Measurements from ENCODE around the gene GPX3. TPM values are rescaled to one million over a fixed set of nuclear protein-coding genes. Genes with fewer than 3 reads are reported as not detected.

GPX3 gene
- total RNA-seq, 1 donor from 2014 or later = 0.18 TPM

DNA sequence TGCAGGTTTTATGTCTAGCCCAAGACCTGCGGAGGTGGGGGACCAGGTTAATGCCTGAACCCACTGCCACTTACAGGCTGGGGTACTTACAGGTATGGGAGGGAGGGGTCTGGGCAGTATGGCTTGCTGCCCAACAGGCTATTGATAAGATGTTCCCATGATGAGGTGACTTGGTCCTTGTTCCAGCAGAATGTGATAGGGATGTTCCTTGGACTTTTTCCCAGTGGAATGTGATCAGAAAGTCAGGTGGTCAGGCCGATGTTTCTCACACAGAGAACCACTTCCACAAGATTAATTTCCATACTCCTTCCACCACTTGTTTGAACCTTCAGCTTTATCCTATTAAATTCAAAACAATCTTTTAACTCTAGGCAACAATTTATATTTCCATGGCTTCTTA is 27.0 kb upstream of the GPX3 start:
- H3K9me3 Mint-ChIP-seq = peaks cover 11% of the 10 kb centered on the region
- no peak overlapping the region for H3K27ac Mint-ChIP-seq
- ChIA-PET POLR2A (no interaction called here), CTCF (no interaction called here)
- H3K36me3 Mint-ChIP-seq (ENCODE audit: low read depth) = no peaks in the 10 kb centered on the region
- ATAC-seq (ENCODE audit: low read depth) (no peak), DNase-seq (no peak)
- H3K27me3 Mint-ChIP-seq = no peaks in the 10 kb centered on the region
- no peaks in the 10 kb centered on the region for H3K4me1 Mint-ChIP-seq
- intact Hi-C loops (cut with micrococcal nuclease) = no loop called here
- TF ChIP-seq, protein P1, sequence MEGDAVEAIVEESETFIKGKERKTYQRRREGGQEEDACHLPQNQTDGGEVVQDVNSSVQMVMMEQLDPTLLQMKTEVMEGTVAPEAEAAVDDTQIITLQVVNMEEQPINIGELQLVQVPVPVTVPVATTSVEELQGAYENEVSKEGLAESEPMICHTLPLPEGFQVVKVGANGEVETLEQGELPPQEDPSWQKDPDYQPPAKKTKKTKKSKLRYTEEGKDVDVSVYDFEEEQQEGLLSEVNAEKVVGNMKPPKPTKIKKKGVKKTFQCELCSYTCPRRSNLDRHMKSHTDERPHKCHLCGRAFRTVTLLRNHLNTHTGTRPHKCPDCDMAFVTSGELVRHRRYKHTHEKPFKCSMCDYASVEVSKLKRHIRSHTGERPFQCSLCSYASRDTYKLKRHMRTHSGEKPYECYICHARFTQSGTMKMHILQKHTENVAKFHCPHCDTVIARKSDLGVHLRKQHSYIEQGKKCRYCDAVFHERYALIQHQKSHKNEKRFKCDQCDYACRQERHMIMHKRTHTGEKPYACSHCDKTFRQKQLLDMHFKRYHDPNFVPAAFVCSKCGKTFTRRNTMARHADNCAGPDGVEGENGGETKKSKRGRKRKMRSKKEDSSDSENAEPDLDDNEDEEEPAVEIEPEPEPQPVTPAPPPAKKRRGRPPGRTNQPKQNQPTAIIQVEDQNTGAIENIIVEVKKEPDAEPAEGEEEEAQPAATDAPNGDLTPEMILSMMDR (IDR thresholded peaks at IDR 0.05) = no peak
- no peak overlapping the region for H3K4me3 Mint-ChIP-seq

DNA sequence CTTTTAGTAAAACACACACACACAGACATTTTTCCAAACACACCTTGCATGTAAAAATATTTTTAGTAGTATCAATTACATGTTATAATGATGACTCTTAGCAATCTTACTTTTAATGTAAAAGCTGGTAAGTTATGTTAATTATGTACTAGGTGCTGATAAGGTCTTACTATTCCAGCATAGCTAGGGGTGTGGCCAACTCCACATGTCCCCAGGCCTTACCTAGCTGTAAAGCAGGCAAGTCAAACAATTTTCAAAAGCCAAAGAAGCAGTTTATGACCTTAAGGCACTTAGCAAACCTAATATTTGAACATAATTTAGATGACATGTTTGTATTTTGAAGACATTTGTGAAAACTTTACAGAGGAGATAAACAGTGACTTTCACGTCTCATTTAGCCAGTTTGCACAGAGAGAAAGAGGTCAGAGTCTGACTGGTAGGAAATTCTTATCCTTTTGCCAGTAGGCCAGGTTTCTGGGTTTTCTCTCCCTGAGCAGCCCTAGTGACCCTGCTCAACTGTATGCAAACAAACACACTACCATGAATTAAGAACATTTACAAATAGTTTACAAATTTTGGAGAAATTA is 26.5 kb upstream of the GPX3 start:
- intact Hi-C loops (cut with micrococcal nuclease) = no loop called here
- no peaks in the 10 kb centered on the region for H3K4me1 Mint-ChIP-seq
- no peak for ATAC-seq (ENCODE audit: low read depth)
- peaks cover 11% of the 10 kb centered on the region for H3K9me3 Mint-ChIP-seq
- DNase-seq = no peak
- H3K27me3 Mint-ChIP-seq = no peaks in the 10 kb centered on the region
- TF ChIP-seq, protein P1 (IDR thresholded peaks at IDR 0.05) = no peak
- no peak overlapping the region for H3K4me3 Mint-ChIP-seq
- POLR2A ChIA-PET = no interaction called here
- CTCF ChIA-PET = no interaction called here
- H3K27ac Mint-ChIP-seq = no peak overlapping the region
- H3K36me3 Mint-ChIP-seq (ENCODE audit: low read depth) = no peaks in the 10 kb centered on the region

DNA sequence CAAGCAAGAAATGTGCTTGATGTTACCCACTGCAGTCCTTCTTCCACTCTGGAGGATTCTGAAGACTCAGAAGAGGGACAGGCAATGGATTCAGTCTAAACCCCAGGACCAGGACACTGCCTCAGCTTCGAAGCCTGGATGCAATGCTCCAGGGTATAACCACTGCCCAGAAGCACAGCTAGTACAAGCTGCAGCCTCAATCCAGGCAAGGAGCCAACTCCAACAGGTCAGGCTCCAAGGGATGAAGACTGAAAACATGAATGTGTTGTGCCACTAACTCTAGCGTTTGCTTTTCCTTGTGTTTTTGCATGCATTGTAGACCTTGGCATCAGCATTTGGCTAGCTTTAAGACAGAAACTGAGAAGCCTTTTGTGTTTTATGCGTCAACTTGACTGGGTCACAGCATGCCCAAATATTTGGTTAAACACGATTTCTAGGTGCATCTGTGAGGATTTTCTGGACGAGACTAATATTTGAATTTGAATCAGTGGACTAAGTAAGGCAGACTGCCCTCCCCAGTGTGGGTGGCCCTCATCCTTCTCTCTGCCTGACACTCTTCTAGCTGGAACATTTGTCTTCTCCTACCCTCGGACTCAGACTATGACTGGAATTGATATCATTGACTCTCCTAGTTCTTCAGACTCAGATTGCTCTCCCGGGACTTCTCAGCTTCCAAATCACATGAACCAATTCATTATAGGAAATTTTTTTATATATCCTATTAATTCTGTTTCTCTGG is 20.5 kb upstream of the GPX3 start:
- H3K27me3 Mint-ChIP-seq = peaks cover 3% of the 10 kb centered on the region
- ChIA-PET POLR2A (no interaction called here), CTCF (no interaction called here)
- no peak overlapping the region for H3K4me3 Mint-ChIP-seq
- no peaks in the 10 kb centered on the region for H3K36me3 Mint-ChIP-seq (ENCODE audit: low read depth)
- no peak overlapping the region for H3K27ac Mint-ChIP-seq
- H3K9me3 Mint-ChIP-seq = no peaks in the 10 kb centered on the region
- ATAC-seq (ENCODE audit: low read depth) = no peak
- intact Hi-C loops (cut with micrococcal nuclease) = loop anchor here (10.0 kb wide), 1 partner anchor 505 kb away; no protein-coding TSS in a partner anchor
- no peaks in the 10 kb centered on the region for H3K4me1 Mint-ChIP-seq
- DNase-seq = no peak
- TF ChIP-seq, protein P1 (IDR thresholded peaks at IDR 0.05) = no peak

DNA sequence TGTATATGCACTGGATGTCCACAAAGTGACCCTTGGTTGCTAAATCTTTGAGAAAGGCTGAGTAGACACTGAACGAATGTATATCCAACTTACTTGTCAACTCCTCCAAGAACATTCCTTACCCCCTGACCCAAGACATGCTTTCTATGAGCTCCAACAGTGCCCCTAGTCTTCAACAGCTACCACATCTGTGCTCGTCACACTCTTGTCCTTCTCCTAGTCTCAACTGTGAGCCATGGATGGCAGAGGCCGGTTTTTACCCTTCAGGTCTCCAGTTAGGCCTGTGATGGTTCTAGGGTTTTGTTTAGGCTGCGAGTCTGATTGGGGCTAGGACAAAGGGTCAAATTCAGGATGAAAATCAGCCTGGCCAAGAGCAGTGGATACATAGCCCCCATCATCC is 19.0 kb upstream of the GPX3 start:
- TF ChIP-seq, protein P1 (IDR thresholded peaks at IDR 0.05) = no peak

DNA sequence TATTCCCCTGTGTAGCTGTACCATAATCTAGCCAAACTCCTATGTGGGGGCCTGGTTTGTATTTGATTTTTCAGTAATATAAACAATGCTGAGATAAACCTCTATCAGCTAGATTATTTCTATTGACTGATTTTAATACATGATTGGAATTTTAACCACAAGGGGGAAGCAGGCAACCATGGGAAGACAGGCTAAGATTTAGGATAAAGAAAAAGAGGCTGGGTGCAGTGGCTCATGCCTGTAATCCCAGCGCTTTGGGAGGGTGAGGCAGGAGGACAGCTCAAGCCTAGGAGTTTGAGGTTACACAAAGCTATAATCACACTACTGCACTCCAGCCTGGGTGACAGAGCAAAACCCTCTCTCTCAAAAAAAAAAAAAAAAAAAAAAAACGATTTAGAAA is 18.1 kb upstream of the GPX3 start:
- Mint-ChIP-seq H3K9me3 (no peaks in the 10 kb centered on the region), H3K4me3 (no peak overlapping the region), H3K36me3 (ENCODE audit: low read depth) (no peaks in the 10 kb centered on the region), H3K27me3 (peaks cover 3% of the 10 kb centered on the region), H3K27ac (no peak overlapping the region), H3K4me1 (no peaks in the 10 kb centered on the region)
- CTCF ChIA-PET = interaction anchor here (0.9 to 1.2 kb wide), 3 partner anchors 113 to 163 kb away, joined by 4 to 5 read pairs (median 4); no protein-coding TSS in a partner anchor
- ATAC-seq (ENCODE audit: low read depth) (no peak), DNase-seq (no peak)
- POLR2A ChIA-PET = no interaction called here
- TF ChIP-seq, protein P1 (IDR thresholded peaks at IDR 0.05) = no peak
- intact Hi-C loops (cut with micrococcal nuclease) = loop anchor here (1.0 to 10.0 kb wide), 3 partner anchors 113 to 503 kb away; no protein-coding TSS in a partner anchor

More for the DNA sequence above, 19.0 kb upstream of the GPX3 start:
- Mint-ChIP-seq H3K36me3 (ENCODE audit: low read depth) (no peaks in the 10 kb centered on the region), H3K27ac (no peak overlapping the region), H3K4me3 (no peak overlapping the region), H3K4me1 (no peaks in the 10 kb centered on the region), H3K27me3 (peaks cover 3% of the 10 kb centered on the region), H3K9me3 (no peaks in the 10 kb centered on the region)
- CTCF ChIA-PET = interaction anchor here (0.7 kb wide), 1 partner anchor 114 kb away, joined by 3 read pairs; no protein-coding TSS in a partner anchor
- POLR2A ChIA-PET = no interaction called here
- intact Hi-C loops (cut with micrococcal nuclease) = loop anchor here (10.0 kb wide), 1 partner anchor 503 kb away; no protein-coding TSS in a partner anchor
- DNase-seq (no peak), ATAC-seq (ENCODE audit: low read depth) (no peak)
